ENCODE results near the gene SLC25A39.

DNA sequence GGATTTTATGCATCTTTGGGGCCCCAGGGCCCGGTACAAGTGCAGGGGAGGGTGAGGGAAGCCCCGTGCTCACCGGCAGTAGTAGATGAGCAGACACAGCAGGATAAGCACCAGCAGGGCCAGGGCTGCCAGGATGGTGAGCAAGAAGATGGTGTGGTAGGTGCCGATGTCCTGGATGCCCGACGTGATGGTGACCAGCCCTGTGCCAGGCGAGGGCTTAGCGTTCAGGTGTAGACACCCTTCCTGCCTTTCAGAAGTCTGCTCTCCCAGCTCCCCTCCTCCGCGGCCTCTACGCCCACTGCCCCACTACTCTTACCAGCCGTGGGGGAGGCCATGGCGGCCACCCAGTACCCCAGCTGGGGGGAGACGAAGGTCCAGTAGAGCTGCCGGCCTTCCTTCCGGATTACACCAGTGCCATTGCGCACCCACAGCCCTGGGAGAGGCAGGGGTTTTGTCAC, 31.0 kb upstream of the SLC25A39 start:
- TF ChIP-seq, protein P1, sequence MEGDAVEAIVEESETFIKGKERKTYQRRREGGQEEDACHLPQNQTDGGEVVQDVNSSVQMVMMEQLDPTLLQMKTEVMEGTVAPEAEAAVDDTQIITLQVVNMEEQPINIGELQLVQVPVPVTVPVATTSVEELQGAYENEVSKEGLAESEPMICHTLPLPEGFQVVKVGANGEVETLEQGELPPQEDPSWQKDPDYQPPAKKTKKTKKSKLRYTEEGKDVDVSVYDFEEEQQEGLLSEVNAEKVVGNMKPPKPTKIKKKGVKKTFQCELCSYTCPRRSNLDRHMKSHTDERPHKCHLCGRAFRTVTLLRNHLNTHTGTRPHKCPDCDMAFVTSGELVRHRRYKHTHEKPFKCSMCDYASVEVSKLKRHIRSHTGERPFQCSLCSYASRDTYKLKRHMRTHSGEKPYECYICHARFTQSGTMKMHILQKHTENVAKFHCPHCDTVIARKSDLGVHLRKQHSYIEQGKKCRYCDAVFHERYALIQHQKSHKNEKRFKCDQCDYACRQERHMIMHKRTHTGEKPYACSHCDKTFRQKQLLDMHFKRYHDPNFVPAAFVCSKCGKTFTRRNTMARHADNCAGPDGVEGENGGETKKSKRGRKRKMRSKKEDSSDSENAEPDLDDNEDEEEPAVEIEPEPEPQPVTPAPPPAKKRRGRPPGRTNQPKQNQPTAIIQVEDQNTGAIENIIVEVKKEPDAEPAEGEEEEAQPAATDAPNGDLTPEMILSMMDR (IDR thresholded peaks at IDR 0.05), result no peak
- no peak for TF ChIP-seq POLR2A (IDR thresholded peaks at IDR 0.05)

Data from vagina (tissue), 2 donors.